Measurements from ENCODE around the gene SETD3.

SETD3 gene

DNA sequence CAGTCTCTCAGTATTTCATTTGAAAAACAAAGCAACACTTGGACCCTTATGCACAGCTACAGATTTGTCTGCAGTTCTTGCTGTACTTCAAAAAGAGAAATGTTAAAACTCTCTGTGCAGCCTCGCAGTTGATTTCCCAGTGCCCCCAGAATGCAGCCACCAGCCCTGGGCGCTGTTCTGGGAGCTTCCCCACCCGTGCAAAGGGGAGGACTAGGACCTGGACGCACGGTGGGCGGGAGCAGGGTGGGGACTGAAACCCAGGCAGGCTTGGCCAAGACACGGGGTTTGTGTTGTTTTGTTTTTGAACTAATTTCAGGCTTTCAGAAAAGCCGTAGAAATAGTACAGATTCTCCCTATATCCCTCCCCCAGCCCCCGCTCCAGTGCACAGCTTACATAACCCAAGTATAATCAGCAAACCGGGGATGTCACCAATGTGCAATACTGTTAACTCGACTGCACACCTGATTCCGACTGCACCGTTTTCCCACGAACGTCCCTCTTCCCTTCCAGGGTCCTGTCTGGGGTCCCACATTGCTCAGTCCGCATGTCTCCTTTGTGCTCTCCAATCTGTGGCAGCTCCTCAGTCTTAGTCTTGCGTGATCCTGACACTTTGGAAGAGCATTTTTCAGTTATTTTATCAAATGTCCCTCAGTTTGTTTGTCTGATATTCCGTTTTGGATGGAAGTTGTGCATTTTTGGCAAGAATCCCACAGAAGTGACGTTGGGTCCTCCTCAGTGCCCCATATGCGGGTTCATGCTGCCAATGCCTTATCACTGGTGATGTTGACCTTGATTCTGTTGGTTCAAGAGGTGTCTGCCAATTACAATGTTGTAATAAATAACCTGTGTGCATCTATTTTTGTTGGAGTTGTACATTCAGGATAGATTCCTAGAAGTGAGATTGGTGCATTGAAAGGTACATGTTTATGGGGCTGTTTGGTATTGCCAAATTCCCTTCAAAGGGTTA is 95.9 kb downstream of the SETD3 start:
- no peak for DNase-seq

DNA sequence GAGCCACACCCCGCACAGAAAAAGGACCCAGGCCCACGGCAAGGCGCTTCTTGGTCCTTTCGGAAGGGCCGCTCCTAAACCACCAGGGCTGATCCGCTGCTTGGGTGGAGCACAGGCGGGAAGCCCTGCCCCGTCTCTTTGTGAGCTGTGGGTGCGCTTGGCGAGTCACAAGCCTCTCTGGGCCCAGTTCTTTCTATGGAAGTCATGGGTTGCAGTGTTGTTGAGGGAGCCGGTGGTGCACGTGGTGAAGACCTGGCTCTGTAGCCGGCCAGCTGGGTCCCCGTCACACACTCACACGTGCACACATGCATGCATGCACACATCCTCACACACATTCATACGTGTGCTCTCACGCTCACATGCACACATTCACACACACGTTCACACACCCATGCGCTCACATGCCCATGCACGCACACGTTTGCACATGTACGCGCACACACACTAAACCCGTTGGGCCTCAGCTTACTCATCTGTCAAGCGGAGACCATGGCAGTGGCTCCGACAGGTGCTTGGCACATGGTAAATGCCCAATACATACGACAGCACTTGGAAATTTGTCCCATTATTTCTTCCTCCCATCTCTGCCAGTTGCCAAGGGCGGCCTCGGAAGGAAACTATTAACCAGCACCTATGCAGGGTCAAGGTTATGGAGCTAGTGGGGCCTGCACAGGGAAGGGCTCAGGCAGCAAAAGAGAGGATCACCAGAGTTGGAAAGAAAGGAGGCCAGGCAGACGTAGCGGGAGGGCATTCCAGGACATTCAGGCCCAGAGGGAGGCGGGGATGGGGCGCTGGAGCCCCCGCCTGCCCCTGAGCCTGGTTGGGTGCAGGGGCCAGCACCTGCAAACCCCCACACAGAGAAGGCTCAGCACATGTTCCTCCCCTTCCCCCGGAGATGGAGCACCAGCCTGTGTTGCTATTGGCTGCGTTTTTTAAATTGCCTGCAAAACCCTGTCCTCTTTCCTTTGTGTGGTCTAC is 96.9 kb downstream of the SETD3 start:
- DNase-seq: no peak

DNA sequence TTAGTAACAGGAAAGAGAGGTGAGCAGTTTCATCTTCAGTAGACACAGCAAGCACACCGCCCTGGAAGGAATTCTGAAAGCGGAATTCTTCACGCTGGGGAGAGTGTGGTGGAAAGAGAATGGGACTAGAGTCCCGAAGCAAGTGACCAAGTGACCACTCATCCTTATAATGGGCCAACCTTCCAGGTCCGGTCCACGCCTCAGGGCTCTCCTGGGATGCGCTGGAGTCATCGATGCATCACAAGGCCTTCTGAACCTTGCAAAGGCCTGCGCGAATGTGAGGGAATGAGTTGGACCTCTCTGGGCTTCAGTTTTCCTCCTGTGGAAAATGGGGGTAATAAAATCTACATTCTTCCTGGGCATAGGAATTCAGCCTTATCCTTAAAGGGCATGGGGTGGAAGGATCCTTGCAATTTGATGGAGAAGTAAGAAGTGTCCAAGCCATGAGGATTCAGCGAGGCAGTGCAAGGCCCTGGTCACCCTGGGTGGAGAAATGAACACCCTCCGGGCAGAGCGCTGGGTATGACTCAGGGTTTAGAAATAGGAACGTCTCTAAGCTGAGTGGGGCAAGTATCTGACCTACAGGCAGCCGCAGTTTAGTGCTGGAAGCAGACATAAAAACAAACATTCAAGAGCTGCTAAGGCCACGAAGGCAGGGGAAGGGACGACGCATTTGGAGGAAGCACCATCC is 97.7 kb downstream of the SETD3 start:
- DNase-seq: no peak

DNA sequence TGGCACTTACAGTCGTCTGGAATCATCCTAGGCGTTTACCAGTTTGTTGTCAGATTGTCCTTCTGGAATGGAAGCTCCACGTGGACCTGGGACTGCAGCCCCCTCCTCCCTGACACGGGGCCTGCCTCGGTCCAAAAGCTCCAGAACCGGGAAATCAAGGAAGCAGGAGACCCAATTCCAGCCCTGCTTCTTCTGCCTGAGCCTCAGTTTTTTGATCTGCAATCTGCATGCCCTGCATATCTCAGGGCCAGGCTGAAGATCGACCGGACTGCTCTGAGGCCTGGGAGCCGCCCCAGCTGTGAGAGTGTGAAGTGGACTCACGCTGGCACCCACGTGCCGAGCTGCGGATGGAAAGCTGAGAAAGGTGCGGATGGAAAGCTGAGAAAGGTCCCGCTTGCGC is 98.6 kb downstream of the SETD3 start:
- DNase-seq: no peak

DNA sequence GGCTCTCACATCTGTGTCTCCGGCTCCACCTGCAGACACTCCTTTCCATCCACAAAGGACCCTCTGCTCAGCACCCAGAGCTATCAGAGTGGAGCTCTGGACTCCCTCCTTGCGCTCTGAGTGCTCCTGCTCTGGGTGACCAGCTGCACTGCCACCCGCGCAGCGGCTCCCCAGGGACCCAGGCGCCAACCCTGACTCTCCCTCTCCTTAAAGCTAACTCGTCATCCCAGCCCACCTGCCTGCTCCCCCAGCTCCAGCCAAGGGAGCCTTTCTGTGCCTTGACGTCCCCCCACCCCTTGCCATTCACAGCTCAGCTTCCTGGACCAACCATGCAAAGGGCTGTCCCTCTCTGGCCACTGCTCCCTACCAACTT is 99.0 kb downstream of the SETD3 start:
- DNase-seq: no peak

DNA sequence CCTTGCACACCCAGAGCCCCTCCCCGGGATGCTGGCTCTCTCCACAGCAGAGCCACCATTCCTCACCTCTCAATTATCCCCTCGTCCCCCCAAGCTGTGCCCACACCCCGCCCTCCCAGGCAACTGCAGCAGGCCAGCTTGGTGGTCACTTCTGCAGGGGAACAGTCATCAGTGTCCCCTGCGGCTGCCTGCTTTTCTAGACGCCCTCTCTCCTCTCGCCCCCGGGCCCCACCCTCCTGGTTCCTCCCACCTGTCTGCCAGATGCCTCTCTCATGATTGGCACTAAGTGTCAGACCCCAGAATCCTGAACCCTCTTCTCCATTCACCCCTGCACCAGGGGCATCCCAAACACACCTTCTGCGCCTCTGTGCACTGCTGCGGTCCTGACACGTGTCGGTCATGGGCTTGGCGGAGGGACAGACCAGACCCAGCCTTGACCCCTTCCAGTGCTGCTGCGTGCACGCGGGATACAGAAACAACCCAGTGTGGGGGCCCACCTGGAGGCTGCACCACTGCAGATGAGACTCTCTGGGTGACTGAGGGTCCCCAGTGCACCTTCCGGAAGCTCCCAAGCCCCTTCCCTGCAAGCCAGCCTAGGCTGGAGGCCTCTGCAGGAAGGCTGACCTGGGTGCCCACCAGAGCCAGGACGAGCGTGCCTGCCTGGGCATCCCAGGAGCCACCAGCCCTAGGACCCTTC is 99.5 kb downstream of the SETD3 start:
- DNase-seq: no peak

DNA sequence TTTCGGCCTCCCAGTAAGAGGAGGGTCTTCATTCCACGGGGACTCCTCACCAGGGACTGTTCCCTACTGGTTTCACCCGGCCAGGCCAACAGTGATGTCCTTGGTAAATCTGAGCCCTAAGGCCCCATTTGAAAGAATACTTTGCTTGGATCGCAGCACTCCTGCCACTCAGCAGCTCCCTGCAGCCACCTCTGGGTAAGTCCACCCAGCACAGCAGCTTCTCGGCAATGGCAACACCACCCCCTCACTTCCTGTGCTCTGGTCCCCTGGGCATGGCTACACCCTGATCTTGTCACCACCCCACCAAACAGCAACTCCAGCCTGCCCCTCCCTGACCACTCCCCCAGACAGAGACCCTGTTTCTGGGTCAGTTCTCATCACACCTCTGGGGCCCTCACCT is 100.3 kb downstream of the SETD3 start:
- DNase-seq: no peak

DNA sequence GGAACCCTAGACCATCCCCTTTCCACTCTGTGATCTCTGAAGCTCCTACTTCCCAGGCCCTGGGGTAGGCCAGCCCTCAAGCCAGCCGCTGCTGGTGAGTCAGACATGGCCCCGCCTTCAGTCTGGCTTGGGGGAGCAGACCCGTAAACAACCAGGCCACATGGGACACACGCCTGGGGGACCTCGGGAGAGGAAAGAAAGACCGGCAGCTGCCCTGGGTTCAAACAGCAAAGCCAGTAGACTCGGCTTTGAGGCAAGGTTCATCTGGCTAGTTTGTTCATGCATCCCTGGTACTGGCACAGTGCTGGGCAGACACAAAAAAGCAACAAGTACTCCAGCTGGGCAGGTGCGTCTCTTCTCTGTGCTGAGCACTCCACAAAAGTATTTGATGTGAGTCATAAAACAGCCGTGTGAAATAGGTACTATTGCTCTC is 101.9 kb downstream of the SETD3 start:
- DNase-seq: peak; percentile 46

DNA sequence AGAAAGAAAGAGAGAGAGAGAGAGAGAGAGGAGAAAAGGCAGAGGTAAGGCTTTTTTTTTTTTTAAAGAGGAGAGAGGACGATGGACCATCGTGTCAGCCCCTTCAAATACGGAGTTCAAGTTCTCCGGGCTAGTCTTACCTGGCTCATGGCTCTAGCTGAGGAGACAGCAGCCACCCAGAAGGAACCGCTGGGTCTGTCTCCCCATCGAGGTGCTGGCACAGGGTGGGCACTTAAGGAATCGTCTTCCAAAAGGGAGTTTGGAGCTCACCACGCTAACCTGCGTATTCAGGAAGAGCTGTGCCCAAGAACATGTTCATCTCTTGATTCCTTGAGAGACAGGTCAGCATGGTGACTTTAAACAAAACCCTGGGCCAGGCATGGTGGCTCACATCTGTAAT is 102.7 kb downstream of the SETD3 start:
- no peak for DNase-seq

DNA sequence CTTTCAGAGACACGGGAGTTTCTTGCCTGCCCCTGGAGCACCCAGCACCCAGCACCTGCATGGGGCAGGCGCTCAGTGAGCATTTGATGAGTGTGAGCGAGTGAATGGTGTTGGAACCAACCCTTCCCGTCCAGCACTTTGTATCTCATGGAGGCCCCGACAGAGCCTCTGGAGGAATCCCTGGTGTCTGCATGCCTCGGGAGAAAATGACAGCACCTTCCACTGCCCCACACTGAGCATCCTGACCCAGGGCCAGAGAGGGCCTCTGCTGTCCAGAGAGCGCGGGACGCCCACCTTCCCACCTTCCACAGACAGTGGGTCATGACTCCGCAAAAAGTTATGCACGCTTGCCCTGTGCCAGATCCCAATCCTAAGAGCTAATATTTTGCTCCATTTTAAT is 105.7 kb downstream of the SETD3 start:
- DNase-seq: no peak

DNA sequence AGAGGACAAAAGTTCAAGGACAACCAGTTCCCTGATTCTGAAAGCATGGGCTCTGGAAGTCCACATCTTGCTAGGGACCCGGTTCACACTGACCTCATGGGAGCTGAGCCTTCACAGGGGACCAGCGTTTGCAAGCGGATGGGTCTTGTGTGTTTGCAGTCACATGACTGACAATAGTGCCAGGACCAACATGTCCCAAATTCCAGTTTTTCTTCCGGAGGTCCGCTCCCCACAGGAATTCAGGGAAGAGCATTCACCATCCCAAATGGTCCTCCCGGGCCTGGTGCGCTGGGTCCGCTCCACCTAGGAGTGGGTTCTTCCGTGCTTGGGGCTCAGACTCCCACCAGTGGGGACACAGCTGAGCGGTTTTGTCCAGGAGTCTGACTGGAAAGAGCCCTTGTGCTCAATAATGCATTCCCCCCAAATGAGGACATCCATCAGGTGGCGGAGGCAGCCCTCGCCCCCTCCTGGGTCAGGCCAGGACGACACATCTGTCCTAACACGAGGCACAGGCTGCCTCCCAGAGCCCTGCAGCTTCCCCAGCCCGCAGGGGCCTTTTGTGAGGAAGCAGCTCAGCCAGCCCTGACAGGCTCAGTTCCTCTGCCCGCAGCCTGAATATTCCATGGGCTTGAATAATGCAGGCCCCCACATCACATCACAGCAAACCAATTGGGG is 116.9 kb downstream of the SETD3 start:
- DNase-seq: no peak

DNA sequence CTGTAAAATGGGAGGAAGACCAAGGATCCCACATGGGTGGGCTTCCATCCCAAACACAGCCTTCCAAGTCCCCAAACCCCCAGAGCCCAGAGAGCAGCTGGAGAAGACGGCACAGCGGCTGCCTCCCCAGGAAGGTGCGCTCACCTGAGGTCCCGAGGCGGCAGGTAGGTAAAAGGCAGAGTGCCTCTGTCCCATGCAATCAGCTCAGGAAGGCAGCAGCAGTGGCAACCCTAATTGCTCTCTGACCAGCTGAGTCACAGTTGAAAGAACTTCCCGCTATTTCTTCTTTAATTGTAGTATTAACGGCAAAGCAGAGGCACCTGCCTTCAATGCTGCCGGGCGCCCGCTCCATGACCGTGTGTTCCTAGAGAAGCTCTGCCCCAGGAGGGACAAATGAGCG is 117.6 kb downstream of the SETD3 start:
- no peak for DNase-seq

DNA sequence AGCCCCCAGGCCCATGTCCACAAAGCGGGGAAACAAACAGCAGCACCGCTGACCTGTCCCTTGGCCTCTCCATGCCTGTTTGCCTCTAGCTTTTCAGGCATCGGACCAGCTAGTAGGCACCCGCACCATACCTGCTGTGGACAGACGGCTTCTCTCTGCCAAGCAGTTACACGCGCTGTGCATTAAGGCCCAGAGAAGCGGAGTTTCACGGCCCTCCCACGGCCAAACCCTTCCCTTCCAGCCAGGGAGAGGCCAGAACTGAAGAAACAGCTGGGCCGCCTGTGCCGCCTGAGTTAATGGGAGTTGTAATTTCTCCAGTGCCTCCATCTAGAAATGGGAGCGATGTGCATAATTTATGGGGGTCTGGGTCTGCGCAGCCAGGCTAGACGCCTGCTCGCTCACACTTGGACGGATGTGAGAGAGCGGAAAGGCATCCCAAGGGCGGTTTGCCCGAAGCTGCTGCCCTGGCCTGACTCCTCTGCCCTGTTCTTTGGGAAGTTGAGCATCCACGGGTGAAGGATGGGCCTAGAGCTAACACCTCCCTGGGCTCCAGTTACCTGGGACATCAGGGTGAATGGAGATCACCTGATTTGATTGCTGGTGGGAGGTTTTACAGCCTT is 119.0 kb downstream of the SETD3 start:
- DNase-seq: no peak

DNA sequence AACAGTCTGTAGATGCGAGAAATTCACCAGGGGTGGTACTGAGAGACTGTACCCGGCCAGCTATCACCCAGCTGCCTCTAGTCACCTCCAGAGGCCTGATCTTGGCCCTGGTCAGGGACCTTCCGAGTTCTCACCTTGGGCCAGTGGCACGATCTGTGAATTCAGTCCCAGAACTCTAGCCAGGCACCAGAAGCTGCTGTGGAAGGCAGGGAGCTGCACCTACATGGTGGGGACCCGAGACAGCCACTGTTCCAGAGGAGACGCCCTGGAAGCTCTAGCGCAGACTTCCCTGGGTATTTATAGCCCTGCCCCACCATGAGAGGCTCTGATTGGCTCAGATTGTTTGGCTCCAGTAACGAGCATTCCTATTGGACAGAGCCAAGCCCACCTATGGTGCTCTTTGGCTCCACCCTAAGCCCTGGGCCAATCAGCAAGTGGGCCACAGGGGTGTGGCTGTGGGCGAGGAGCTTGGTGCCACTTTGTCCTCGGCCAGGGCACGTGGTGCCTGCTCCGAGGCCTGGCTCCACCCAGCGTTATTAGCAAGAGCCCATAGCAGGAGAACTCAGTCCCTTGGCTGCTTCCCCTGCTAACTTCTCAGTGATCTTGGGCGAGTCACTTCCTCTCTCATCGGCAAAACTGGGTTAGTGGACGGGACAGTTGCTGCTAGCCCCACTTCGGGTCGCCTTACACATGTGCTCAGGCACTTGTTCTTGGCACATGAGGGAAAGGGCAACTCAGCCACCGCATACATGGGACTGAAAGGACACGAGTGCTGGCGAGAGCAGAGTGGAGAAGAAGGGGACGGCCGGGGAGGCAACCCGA is 119.7 kb downstream of the SETD3 start:
- DNase-seq: no peak

DNA sequence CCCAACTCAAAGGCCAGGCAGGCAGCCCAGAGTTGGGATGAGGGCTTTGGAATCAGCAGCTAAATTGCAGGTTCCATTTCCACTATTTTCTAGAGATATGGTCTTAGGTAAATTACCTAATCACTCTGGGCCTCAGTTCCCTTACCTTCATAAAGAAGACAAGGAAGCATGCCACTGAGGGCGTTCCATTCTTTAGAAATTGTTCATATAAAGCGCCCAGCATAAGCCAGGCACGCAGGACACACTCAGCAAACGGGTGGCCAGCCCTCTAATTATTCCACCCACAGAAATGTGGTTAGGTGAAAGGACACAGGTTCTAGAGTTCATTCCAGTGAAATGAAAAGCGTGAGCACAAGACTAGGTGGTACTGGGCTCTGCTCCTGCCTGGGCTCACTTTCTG is 120.8 kb downstream of the SETD3 start:
- DNase-seq: no peak

DNA sequence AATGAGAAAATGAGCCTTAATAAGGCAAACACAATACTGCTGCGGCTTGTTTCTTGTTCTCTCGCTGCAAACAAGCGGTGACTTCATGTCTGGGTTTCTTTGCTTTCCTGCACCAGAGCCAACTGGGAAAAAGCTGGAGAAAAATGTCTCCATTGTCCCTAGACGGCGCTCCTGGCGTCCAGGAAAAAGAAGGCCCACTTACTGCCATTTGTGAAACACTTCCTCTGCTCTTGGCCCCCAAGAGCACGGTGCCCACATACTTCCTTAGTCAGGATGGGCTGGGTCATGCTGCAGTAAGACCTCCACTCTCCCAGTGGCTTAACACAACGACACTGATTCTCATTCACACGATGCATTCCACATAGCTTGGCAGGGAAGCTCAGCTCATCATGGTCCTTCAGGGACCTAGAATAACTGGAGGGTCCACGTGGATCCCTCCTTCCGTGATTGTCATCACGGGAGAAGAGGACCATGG is 122.7 kb downstream of the SETD3 start:
- DNase-seq: no peak

DNA sequence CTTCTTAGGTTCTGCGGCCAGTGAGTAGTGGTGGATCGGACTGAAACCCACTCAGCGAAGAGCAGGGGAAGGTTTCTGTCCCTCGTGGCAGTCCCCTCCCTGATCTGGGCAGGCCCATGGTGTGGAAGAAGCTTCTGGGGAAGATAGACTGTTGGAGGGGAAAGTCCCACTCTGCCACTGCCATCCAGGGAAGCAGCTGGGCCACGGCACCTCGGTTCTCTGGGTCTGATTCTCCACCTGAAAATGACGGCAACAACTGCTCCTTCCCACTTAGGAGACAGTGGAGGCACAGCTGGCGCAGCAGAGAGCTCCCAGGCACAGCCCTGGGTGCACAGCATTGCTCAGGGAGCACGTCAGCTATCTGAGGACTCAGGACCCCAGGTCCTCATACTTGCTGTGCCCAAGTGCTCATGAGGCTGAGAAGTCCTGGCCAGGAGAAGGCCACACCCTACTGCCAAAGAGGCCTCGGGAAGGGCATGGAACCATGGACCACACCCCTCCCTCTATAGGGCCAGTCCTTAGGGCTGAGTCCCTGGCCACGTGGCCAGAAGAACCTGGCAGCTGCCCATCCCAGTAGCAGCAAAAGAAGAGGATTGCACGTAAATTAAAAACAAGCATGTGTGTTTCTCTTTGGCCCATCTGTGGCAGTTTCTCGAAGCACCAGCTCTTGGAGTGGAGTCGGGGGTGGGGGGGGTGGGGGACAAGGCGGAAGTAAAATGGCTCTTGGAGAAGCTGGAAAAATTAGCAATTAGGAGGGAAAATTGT is 123.3 kb downstream of the SETD3 start:
- no peak for DNase-seq

DNA sequence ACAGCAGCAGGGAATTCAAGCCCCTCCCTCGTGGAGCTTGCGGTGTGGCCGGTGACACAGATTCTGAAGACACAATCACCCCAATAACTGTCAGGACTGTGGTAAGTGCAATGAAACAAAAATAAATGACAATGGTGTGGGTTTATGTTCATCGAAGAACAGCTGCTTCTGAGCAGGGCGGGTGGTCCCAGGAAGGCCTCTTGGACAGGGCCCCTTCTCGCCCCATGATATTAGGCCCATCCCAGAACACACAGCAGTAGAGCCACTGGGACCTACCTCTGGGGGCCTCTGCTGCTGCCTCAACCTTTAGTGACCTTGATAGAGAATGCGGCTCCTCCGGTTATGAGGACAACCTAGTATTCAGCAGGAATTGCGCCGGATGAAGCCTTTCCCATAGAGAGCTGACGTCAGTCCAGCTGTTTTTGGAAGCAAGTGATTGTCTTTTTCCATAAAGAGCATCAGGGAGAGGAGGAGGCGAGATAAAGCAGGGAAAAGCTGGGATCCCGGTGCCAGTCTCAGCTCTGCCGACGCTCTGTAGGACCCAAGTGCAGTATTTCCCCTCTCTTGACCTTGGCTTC is 124.5 kb downstream of the SETD3 start:
- no peak for DNase-seq
